ENCODE measurements around the gene HEPN1.
"Not testable (repeated sequence)": the region's sequence is repeated elsewhere in the genome, so short reads cannot be mapped to it uniquely, and the experiment has no call there.

Gene HEPN1

DNA sequence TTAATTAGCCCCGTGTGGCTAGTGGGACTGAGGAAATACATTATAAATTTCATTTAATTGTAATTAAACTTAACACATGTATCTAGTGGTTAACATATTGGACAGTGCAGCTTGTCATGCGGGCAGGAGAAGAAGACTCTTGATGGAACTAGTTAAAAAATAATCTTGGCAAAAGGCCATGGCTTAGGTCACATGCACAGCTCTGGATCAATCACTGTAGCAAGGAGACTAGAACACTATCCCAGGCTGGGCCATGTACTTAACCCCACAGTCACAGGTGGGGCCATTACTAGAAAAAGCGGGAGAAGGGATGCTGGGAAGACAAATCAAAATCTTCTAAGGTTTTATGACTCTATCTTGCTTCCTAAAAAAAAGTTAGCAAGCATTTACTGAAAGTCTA lies 25.5 kb downstream of the HEPN1 start:
- no peak for DNase-seq

DNA sequence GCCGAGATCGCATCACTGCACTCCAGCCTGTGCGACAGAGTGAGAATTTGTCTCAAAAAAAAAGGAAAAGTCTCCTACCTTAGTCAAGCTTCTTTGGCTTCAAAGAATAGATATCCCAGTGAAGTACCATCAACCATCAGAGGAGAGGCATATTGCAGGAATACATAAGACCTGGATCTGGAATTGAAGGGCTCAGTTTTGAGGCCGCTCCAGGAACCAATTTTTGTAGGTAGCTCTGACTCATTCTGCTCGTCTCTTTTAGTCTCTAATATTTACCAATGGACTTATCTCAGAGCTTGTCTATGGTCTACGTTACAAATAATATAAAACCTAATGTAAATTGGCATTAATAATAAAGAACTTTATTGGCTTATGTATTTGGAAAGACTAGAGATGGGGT lies 26.8 kb downstream of the HEPN1 start:
- DNase-seq = no peak

DNA sequence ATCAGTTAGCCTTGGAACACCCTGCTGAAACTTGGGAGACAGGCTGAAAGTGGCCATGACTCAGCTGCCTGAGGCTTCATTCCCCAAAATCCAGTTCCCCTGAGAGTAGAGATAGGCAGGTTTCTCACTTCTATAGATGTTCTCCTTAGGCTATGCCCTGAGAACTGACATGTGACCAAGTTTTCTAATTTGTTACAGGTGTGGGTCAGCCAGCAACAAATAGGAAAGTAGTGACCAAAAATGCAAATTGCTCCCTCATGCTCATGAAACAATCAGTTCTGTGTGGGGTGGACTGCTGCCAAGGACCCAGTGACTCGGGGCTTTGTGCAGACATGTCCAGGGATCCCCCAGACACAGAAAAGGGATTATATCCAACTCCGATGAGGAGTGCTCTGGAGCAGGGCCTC lies 27.7 kb downstream of the HEPN1 start:
- no peak for DNase-seq

DNA sequence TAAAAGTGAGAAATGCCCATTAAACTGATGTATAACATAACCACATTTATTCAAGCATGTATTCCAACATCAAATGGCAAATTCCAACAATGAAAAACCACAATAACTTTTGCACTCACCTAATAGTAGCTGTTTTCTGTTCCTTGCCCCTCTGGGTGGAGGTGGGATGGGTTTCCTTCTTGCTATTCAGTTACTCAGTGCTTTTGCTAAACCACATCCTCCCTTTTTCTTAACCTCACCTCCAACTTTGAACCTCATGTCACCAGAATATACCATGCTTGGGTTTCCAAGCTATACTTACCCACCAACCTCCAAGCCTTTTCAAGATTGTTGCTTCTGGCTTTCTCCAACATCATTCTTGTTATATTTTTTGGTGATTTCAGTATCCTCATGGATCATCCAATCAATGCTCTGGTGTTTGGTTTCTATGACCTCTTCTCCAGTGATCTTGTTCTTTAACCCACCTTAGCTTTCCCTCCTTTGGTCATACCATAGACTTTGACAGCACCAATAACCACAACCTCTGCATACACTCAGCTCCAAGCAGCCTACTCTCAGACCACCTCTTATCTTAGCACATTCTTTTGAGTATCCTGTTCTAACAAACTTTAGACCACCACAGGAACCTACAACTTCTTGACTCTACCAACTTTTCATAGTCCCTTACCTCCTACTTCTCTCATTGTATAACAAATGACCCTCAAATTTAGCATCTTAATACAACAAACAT lies 31.7 kb downstream of the HEPN1 start:
- no peak for DNase-seq

DNA sequence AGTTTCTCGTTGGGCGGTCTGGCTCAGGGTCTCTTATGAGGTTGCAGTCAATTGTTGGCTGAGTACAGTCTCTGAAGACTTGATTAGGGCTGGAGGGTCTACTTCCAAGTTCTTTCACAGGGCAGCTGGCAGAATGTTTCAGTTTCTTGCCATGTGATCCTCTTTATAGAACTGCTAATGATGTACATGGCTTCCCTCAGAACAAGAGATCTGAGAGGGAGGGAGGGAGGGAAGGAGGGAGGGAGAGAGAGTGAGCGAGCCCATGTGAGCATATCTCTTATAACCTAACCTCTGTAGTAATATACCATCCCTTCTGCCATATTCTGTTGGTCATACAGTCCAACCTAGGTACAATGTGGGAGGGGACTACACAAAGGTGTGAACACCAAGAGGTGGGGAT lies 32.3 kb downstream of the HEPN1 start:
- no peak for DNase-seq

DNA sequence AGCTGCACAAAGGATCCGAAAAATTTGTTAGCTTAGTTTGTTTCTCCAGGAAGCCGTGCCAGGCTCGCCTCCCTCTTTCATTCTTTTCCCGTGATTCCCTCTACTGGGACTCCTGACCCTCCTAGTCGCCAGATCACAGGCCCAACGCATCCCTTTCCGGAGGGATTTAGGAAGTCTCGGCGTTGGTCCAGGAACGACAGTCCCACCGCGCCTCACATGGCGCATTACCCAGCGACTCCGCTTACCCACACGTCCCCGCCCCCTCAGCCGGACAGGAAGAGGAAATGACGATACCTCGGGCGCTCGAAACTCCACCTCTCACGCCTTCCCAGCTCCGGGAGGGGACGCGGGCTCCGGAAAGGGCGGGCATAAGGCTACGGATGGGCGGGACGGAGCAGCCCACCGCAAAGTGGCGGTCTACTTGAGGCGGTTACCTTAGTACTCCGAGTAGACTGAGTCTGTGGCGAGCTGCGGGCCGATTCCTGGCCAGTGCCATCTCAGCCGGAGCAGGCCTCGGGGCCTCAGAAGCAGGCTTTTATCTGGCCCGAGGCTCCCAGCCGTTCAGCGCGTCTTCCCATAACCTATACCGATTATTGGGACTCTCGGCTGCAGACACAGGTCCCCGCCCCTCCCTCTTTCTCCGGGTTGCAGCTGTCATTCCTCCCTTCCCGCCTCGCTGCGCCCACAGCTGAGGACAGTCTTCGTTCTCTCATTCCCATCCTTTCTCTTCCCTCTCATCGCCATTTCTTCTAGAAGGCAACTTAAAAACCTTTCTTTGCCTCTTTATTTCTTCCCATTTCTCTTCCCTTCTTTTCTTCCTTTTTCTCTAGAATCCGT lies 34.9 kb downstream of the HEPN1 start, which contains the start of gene CCDC15:
Gene CCDC15, plus strand, starts transcription at position 450 of the 837 bp plus-strand sequence. CDS start 531 bp downstream, outside the sequence.
- DNase-seq = peak; percentile 94

DNA sequence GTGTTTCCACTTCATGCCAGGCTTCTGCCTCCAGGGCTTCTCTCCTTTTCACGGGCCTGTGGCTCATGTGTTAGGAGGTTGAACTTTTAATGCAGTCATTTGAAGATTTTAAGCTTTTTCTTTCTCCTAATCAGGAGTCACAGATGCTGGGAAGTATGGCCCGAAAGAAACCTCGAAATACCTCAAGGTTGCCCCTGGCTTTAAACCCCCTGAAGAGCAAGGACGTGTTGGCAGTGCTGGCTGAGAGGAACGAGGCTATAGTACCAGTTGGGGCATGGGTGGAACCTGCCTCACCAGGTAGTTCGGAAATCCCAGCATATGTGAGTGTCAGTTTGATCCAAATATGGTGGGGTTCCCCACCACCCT lies 35.5 kb downstream of the HEPN1 start:
- DNase-seq = no peak

DNA sequence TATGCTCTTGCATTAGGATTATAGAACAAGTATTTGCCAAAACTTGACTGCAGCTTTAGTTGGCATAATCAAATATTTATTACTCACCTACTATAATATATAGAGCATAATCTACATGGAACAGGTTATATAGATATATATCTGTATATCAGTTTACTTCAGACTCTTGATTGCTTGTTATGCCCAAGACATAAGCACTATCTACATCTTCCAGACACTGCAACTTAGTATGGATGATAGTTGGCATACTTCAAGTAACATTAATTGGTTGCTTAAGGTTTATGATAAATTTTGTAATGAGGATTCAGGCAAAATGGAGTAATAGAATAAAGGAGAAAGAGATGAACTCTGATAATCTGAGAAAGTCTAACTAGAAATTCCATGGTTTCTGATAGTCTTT lies 36.0 kb downstream of the HEPN1 start:
- no peak for DNase-seq

DNA sequence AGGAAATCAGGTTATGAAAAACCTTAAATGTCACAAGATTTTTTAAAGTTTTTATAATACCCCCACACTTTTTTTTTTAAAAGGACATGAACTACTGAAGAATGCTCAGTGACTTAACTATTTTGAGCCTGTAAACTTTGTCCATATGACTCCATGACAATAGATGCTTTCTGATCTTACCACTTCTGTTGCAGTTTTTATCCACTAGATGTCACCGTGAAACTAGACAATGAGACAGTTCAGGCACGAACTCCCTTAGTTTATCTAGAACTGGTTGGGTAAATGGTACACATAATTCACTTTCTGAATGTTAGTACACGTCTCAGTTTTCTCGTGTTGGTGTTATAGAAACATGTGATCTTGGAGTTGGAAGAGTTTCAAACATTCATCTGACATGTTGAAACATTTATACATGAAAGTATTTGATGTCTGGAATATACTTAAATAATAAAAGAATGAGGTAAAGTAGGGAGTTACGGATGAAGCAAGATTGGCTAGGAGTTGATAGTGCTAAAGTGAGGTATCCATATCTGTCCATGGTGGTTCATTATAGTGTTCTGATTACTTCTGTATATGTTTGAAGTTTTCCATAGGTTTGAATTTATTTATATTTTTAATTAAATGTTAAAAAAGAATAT lies 43.0 kb downstream of the HEPN1 start:
- DNase-seq = no peak

DNA sequence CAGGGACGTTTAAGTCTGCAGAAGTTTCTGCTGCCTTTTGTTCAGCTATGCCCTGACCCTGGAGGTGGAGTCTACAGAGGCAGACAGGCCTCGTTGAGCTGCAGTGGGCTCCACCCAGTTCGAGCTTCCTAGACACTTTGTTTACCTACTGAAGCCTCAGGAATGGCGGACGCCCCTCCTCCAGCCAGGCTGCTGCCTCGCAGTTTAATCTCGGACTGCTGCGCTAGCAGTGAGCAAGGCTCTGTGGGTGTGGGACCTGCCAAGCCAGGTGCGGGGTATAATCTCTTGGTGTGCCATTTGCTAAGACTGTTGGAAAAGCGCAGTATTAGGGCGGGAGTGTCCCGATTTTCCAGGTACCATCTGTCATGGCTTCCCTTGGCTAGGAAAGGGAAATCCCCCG lies 49.1 kb downstream of the HEPN1 start:
- not testable (repeated sequence) for DNase-seq

All from CD4-positive, alpha-beta T cell treated with Interleukin-15 for 1 hour (primary cell).